ENCODE results near the gene SMTN.
A peak's percentile ranks its signal among the peaks of the same experiment; 100 is the strongest.
"Not testable (repeated sequence)": the region's sequence is repeated elsewhere in the genome, so short reads cannot be mapped to it uniquely, and the experiment has no call there.

SMTN gene

GRCh38 chr22:31094021-31094551 is 13.0 kb downstream of the SMTN start:
- TF ChIP-seq TAF1 (IDR thresholded peaks at IDR 0.05; ENCODE audit: borderline replicate concordance, low read depth, low read length) = no peak
- no peak for TF ChIP-seq POLR2A (IDR thresholded peaks at IDR 0.05; ENCODE audit: low read depth, low read length)
- TF ChIP-seq POLR2AphosphoS5 (IDR thresholded peaks at IDR 0.05; ENCODE audit: low read depth, low read length) = no peak
- peak; percentile 18 for DNase-seq (ENCODE audit: insufficient read length)
- no peak for FAIRE-seq

GRCh38 chr22:31094741-31095140 is 13.6 kb downstream of the SMTN start:
- DNase-seq (ENCODE audit: insufficient read length) (no peak), FAIRE-seq (no peak)
- TF ChIP-seq POLR2A (IDR thresholded peaks at IDR 0.05; ENCODE audit: low read depth, low read length) = no peak
- no peak for TF ChIP-seq POLR2AphosphoS5 (IDR thresholded peaks at IDR 0.05; ENCODE audit: low read depth, low read length)
- TF ChIP-seq TAF1 (IDR thresholded peaks at IDR 0.05; ENCODE audit: borderline replicate concordance, low read depth, low read length) = no peak

- TF ChIP-seq TAF1 (IDR thresholded peaks at IDR 0.05; ENCODE audit: borderline replicate concordance, low read depth, low read length) = no peak
- no peak for TF ChIP-seq POLR2A (IDR thresholded peaks at IDR 0.05; ENCODE audit: low read depth, low read length)
- TF ChIP-seq POLR2AphosphoS5 (IDR thresholded peaks at IDR 0.05; ENCODE audit: low read depth, low read length) = no peak
- no peak for FAIRE-seq
Observed at GRCh38 chr22:31095637-31096249, 14.6 kb downstream of the SMTN start.

GRCh38 chr22:31096657-31097279 is 15.7 kb downstream of the SMTN start:
- no peak for TF ChIP-seq TAF1 (IDR thresholded peaks at IDR 0.05; ENCODE audit: borderline replicate concordance, low read depth, low read length)
- no peak for TF ChIP-seq POLR2AphosphoS5 (IDR thresholded peaks at IDR 0.05; ENCODE audit: low read depth, low read length)
- no peak for TF ChIP-seq POLR2A (IDR thresholded peaks at IDR 0.05; ENCODE audit: low read depth, low read length)
- DNase-seq (ENCODE audit: insufficient read length) = no peak
- no peak for FAIRE-seq

More at GRCh38 chr22:31095637-31096249, 14.6 kb downstream of the SMTN start:
- DNase-seq (ENCODE audit: insufficient read length) = no peak

GRCh38 chr22:31097539-31097938 is 16.4 kb downstream of the SMTN start:
- not testable (repeated sequence) for FAIRE-seq; DNase-seq (ENCODE audit: insufficient read length)

- FAIRE-seq (no peak), DNase-seq (ENCODE audit: insufficient read length) (no peak)
- TF ChIP-seq TAF1 (IDR thresholded peaks at IDR 0.05; ENCODE audit: borderline replicate concordance, low read depth, low read length) (no peak), POLR2A (IDR thresholded peaks at IDR 0.05; ENCODE audit: low read depth, low read length) (no peak), POLR2AphosphoS5 (IDR thresholded peaks at IDR 0.05; ENCODE audit: low read depth, low read length) (no peak)
Observed at GRCh38 chr22:31097941-31098631, 17.0 kb downstream of the SMTN start.

- FAIRE-seq (no peak), DNase-seq (ENCODE audit: insufficient read length) (no peak)
- no peak for TF ChIP-seq POLR2AphosphoS5 (IDR thresholded peaks at IDR 0.05; ENCODE audit: low read depth, low read length)
- TF ChIP-seq POLR2A (IDR thresholded peaks at IDR 0.05; ENCODE audit: low read depth, low read length) = no peak
- no peak for TF ChIP-seq TAF1 (IDR thresholded peaks at IDR 0.05; ENCODE audit: borderline replicate concordance, low read depth, low read length)
Observed at GRCh38 chr22:31098632-31099110, 17.6 kb downstream of the SMTN start.

GRCh38 chr22:31099386-31099785 is 18.3 kb downstream of the SMTN start:
- no peak for TF ChIP-seq TAF1 (IDR thresholded peaks at IDR 0.05; ENCODE audit: borderline replicate concordance, low read depth, low read length)
- no peak for TF ChIP-seq POLR2A (IDR thresholded peaks at IDR 0.05; ENCODE audit: low read depth, low read length)
- TF ChIP-seq POLR2AphosphoS5 (IDR thresholded peaks at IDR 0.05; ENCODE audit: low read depth, low read length) = no peak
- DNase-seq (ENCODE audit: insufficient read length) (no peak), FAIRE-seq (no peak)

- TF ChIP-seq TAF1 (IDR thresholded peaks at IDR 0.05; ENCODE audit: borderline replicate concordance, low read depth, low read length) (no peak), POLR2A (IDR thresholded peaks at IDR 0.05; ENCODE audit: low read depth, low read length) (no peak), POLR2AphosphoS5 (IDR thresholded peaks at IDR 0.05; ENCODE audit: low read depth, low read length) (no peak)
- DNase-seq (ENCODE audit: insufficient read length) (no peak), FAIRE-seq (no peak)
Observed at GRCh38 chr22:31099841-31100761, 19.0 kb downstream of the SMTN start.

GRCh38 chr22:31100762-31101525 is 19.8 kb downstream of the SMTN start:
- no peak for FAIRE-seq
- DNase-seq (ENCODE audit: insufficient read length) = no peak
- TF ChIP-seq POLR2AphosphoS5 (IDR thresholded peaks at IDR 0.05; ENCODE audit: low read depth, low read length) = no peak
- no peak for TF ChIP-seq TAF1 (IDR thresholded peaks at IDR 0.05; ENCODE audit: borderline replicate concordance, low read depth, low read length)
- no peak for TF ChIP-seq POLR2A (IDR thresholded peaks at IDR 0.05; ENCODE audit: low read depth, low read length)
